K562 (cell line): ENCODE results near the gene ADGRG4. TPM values are rescaled to one million over a fixed set of nuclear protein-coding genes. Genes with fewer than 3 reads are reported as not detected.

ENCODE experiments used
- ATAC-seq: fragments of 200-7000 bp; cut with Tn5 transposase; 3 replicates; pipeline ENCODE4 v1.9.1; 2020; ENCODE audit warnings: moderate library complexity
- BruUV-seq: library from RNA; stranded (reverse); fragments of 400-500 nt; replicated peaks from 2 replicates; lab custom pipeline; 2021; lab: Mats Ljungman, UMichigan
- CTCF ChIA-PET: fragments of 300-600 bp; formaldehyde crosslinking; extraction: SDS; loops from one replicate; lab custom pipeline; 2021; ENCODE audit warnings: low intra/inter-chr PET ratio; lab: Yijun Ruan, JAX
- POLR2A ChIA-PET: fragments of 300-600, 350-650 bp; sonication (Branson Sonifier 250); formaldehyde crosslinking; extraction: SDS; loops from one replicate; lab custom pipeline; 2021; ENCODE audit warnings: antibody characterized with exemption, inconsistent platforms; lab: Yijun Ruan, JAX
- DNase-seq, 4 experiments: peaks; one replicate each; pipeline versions ENCODE4 v3.0.0 to v3.0.0-alpha.2; 2011 to 2018; ENCODE audit warnings: low spot score in 3 of 4, mixed read lengths in 3 of 4; ENCODE audit errors: extremely low read depth in 1 of 4
- FAIRE-seq: peaks from 2 replicates; lab custom pipeline; 2011; peaks lifted over from hg19 to GRCh38; lab: Jason Lieb, UNC
- H2AFZ ChIP-seq: 2 replicates; pipeline ENCODE4 v1.6.0; 2011; ENCODE audit warnings: low read depth, low read length, control low read depth, inconsistent platforms
- H3K27ac ChIP-seq: fragments of 200-600 bp; 3 replicates; pipeline ENCODE4 v1.8.0; 2011; ENCODE audit warnings: low read depth, mild to moderate bottlenecking, control low read depth, inconsistent platforms, low read length, moderate library complexity, mixed read lengths; ENCODE audit errors: extremely low read depth
- H3K27me3 ChIP-seq, 2 experiments: fragments of 300-600 bp in 1 of 2; 2 replicates in 1 of 2; 3 replicates in 1 of 2; pipeline versions ENCODE4 v1.6.0 to v1.8.0; 2011; ENCODE audit warnings: inconsistent platforms in 2 of 2, low read length in 2 of 2, mild to moderate bottlenecking in 1 of 2, mixed read lengths in 1 of 2, moderate library complexity in 1 of 2; ENCODE audit not compliant: control insufficient read depth in 2 of 2, insufficient read depth in 2 of 2
- H3K36me3 ChIP-seq: fragments of 300-600 bp; 3 replicates; pipeline ENCODE4 v1.8.0; 2011; ENCODE audit warnings: mild to moderate bottlenecking, low read length, inconsistent platforms; ENCODE audit not compliant: control insufficient read depth, insufficient read depth
- H3K4me1 ChIP-seq, 2 experiments: fragments of 200-600 bp in 1 of 2; replicated peaks in 1 of 2; 2 replicates in 1 of 2; 3 replicates in 1 of 2; pipeline versions ENCODE4 v1.5.1 to v1.8.0; 2011; ENCODE audit warnings: inconsistent platforms in 2 of 2, low read length in 2 of 2, mild to moderate bottlenecking in 1 of 2, mixed read lengths in 1 of 2, moderate library complexity in 1 of 2; ENCODE audit not compliant: control insufficient read depth in 2 of 2, insufficient read depth in 2 of 2
- H3K4me2 ChIP-seq: 2 replicates; pipeline ENCODE4 v1.6.1; 2011; ENCODE audit warnings: low read length, control low read depth, inconsistent platforms, mixed read lengths; ENCODE audit not compliant: insufficient read depth
- H3K4me3 ChIP-seq: fragments of 200-600 bp; sonication (generic), shearing (Covaris generic); 2 replicates; pipeline ENCODE4 v1.5.1; 2016; ENCODE audit warnings: control low read depth, inconsistent platforms
- H3K79me2 ChIP-seq: fragments of 200-600 bp; 3 replicates; pipeline ENCODE4 v1.8.0; 2011; ENCODE audit warnings: low read length, inconsistent platforms; ENCODE audit not compliant: control insufficient read depth, insufficient read depth
- H3K9ac ChIP-seq, 2 experiments: 2 replicates each; pipeline versions ENCODE4 v1.6.0 to v1.6.1; 2011; ENCODE audit warnings: low read depth in 2 of 2, low read length in 2 of 2, control low read depth in 1 of 2, inconsistent platforms in 1 of 2, mild to moderate bottlenecking in 1 of 2, mixed read lengths in 1 of 2; ENCODE audit not compliant: insufficient read depth in 1 of 2
- H3K9me1 ChIP-seq: one replicate; pipeline ENCODE4 v1.6.0; 2011; ENCODE audit warnings: inconsistent platforms, mild to moderate bottlenecking, low read length, moderate library complexity; ENCODE audit not compliant: control insufficient read depth, insufficient read depth
- H3K9me3 ChIP-seq: replicated peaks from 2 replicates; pipeline ENCODE4 v1.5.1; 2011; ENCODE audit warnings: low read depth, low read length, inconsistent platforms; ENCODE audit not compliant: control insufficient read depth, insufficient read depth
- H4K20me1 ChIP-seq: replicated peaks from 2 replicates; pipeline ENCODE4 v1.6.1; 2011; ENCODE audit warnings: low read length, inconsistent platforms, mixed read lengths; ENCODE audit not compliant: control insufficient read depth, insufficient read depth
- HDAC2 ChIP-seq: fragments of 450-650 bp; IDR thresholded peaks from 2 replicates; pipeline ENCODE4 v1.6.1; 2016; ENCODE audit warnings: mild to moderate bottlenecking
- RBM25 ChIP-seq: fragments of 200-400 bp; formaldehyde crosslinking; IDR thresholded peaks from 2 replicates; pipeline ENCODE4 v1.6.1; 2018; ENCODE audit warnings: low read length, low read depth, moderate library complexity; ENCODE audit not compliant: severe bottlenecking
- SIX5 ChIP-seq, 2 experiments: IDR thresholded peaks; 2 replicates each; pipeline ENCODE4 v1.6.1; 2011; ENCODE audit warnings: low read length in 2 of 2, borderline replicate concordance in 1 of 2, low read depth in 1 of 2, mild to moderate bottlenecking in 1 of 2, moderate library complexity in 1 of 2; ENCODE audit not compliant: insufficient read depth in 1 of 2
- ZBTB40 ChIP-seq, 2 experiments: fragments of 450-650 bp in 1 of 2; sonication (generic) in 1 of 2; formaldehyde crosslinking in 1 of 2; IDR thresholded peaks; 2 replicates each; pipeline versions ENCODE4 v1.7.1 to v1.9.0; 2016 to 2022; ENCODE audit warnings: inconsistent platforms in 1 of 2, mild to moderate bottlenecking in 1 of 2, missing genetic modification reagents in 1 of 2
- WGBS: fragments of 100-300 bp; shearing (Covaris generic); methylation state at CpG from one replicate; pipeline ENCODE4 v1.1.6; 2016; ENCODE audit warnings: low coverage, mixed read lengths; ENCODE audit not compliant: insufficient coverage; ENCODE audit errors: missing lambda C conversion rate; 5-methylcytosine and 5-hydroxymethylcytosine counted together
- in situ Hi-C: fragments of 300-500 bp; cut with MboI; formaldehyde crosslinking; loops from 4 replicates; pipeline ENCODE4 v1.15.0; 2018; ENCODE audit warnings: inconsistent platforms, mixed read lengths
- intact Hi-C: fragments of 100-400 bp; cut with micrococcal nuclease; formaldehyde crosslinking; loops from 2 replicates; pipeline ENCODE4 v1.14.2; 2022
- polyA plus RNA-seq, 8 experiments: library from polyadenylated mRNA; depleted of rRNA in 4 of 8; stranded (reverse) in 5 of 8; unstranded in 3 of 8; fragments of >200 nt; fragmentation: Nextera tagmentation in 2 of 8; fragmentation: Illumina TruSeq in 1 of 8; extraction: Ambion mirVana in 2 of 8; extraction: Trizol in 1 of 8; gene quantifications; 2 replicates each; pipeline versions ENCODE4 v1.2.1 to v1.2.3, GENCODE V29; 2011 to 2014; ENCODE audit warnings: inconsistent platforms in 1 of 8, missing spikeins in 1 of 8
- total RNA-seq, 7 experiments: library from RNA; depleted of rRNA in 6 of 7; stranded (reverse); fragments of >200 nt in 6 of 7; fragmentation: Illumina TruSeq in 2 of 7; extraction: Trizol in 2 of 7; gene quantifications; 2 replicates each; pipeline versions ENCODE4 v1.2.1 to v1.2.3, GENCODE V29; 2011 to 2021; ENCODE audit warnings: low replicate concordance in 1 of 7

Gene ADGRG4
- total and polyA plus RNA-seq, 9 of the 15 experiments (the other 6 are each of a cell fraction or from before 2014, with no cell fraction given): not detected

GRCh38 chrX:136453114-136453513 lies 152.4 kb downstream of the ADGRG4 start:
- ATAC-seq: no peak
- Histone ChIP-seq H3K27me3 (no peaks in the 10 kb centered on the region), H3K36me3 (no peaks in the 10 kb centered on the region), H3K4me1 (0 out of 5 replicates have a peak, but pooled peaks cover 0 to 3% of the 10 kb centered on the region in 2 experiments), H3K79me2 (no peaks in the 10 kb centered on the region), H3K4me2 (no peak overlapping the region), H3K9ac (no peak overlapping the region), H4K20me1 (no peaks in the 10 kb centered on the region), H3K9me3 (no peaks in the 10 kb centered on the region), H2AFZ (no peak overlapping the region), H3K9me1 (no peaks in the 10 kb centered on the region), H3K4me3 (no peak overlapping the region), H3K27ac (no peak overlapping the region)
- in situ Hi-C loops: no loop called here
- peak; percentile 63 for TF ChIP-seq RBM25
- TF ChIP-seq HDAC2: no peak
- intact Hi-C loops: no loop called here
- WGBS: 0% methylated on average over 1 of the region's 1 CpG
- CTCF ChIA-PET: no interaction called here
- POLR2A ChIA-PET: no interaction called here
- BruUV-seq: no TSS peak
- no peak for DNase-seq
- FAIRE-seq: no peak

- Histone ChIP-seq H3K9me3 (no peaks in the 10 kb centered on the region), H3K79me2 (no peaks in the 10 kb centered on the region), H3K27ac (no peak overlapping the region), H3K27me3 (no peaks in the 10 kb centered on the region), H3K4me3 (no peak overlapping the region), H3K9ac (no peak overlapping the region), H2AFZ (no peak overlapping the region), H3K9me1 (no peaks in the 10 kb centered on the region), H3K36me3 (no peaks in the 10 kb centered on the region), H3K4me2 (no peak overlapping the region), H3K4me1 (0 out of 5 replicates have a peak, but pooled peaks cover 0 to 3% of the 10 kb centered on the region in 2 experiments), H4K20me1 (no peaks in the 10 kb centered on the region)
- DNase-seq (no peak), ATAC-seq (no peak), FAIRE-seq (no peak)
- no TSS peak for BruUV-seq
- intact Hi-C loops (no loop called here), in situ Hi-C loops (no loop called here)
- CTCF ChIA-PET: no interaction called here
- TF ChIP-seq ZBTB40 (IDR thresholded peaks at IDR 0.05) (peak; percentile 60; the same call in 1 of the 2 replicates), ZBTB40 (CRISPR knock-in tag; IDR thresholded peaks at IDR 0.05) (no peak), SIX5 (IDR thresholded peaks at IDR 0.05; ENCODE audit: borderline replicate concordance in 1 of 2, insufficient read depth in 1 of 2, low read depth in 1 of 2, low read length in 2 of 2) (no peak)
- WGBS: 0% methylated on average over 1 of the region's 1 CpG
- POLR2A ChIA-PET: no interaction called here
Measured at GRCh38 chrX:136453771-136454170, 153.0 kb downstream of the ADGRG4 start.
